ENCODE results near the gene SIK2. TPM values are rescaled to one million over a fixed set of nuclear protein-coding genes. Genes with fewer than 3 reads are reported as not detected.
A peak's percentile ranks its signal among the peaks of the same experiment; 100 is the strongest.
"Not testable (repeated sequence)": the region's sequence is repeated elsewhere in the genome, so short reads cannot be mapped to it uniquely, and the experiment has no call there.

Gene SIK2
- total RNA-seq, 2 experiments from 2014 or later, result 7.7 to 10.8 TPM

DNA sequence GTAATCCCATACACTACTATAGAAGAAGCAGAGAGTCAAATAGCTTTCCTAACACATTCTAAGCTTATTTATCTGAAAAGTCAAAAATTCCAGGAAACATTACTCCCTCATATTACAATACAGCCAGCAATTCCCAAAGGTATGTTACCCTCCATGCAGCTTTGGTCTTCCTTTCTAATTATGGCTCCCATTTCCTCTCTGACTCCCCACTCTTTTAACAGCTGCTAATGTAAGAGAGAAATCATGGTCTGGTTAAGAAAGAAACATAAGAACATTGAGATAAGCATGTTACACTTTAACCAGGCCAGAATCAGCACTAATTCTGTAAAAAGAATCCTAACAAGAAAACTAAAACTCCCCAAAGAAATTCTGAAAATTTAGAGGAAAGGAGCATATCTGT, 157.1 kb downstream of the SIK2 start:
- CTCF ChIA-PET, result no interaction called here
- peaks cover 18% of the 10 kb centered on the region for H3K4me1 Mint-ChIP-seq
- POLR2A ChIA-PET, result interaction anchor here (0.9 kb wide), 1 partner anchor 31 kb away, joined by 3 read pairs; no protein-coding TSS in a partner anchor
- H3K4me3 Mint-ChIP-seq, result no peak overlapping the region
- H3K27me3 Mint-ChIP-seq, result no peaks in the 10 kb centered on the region
- no peaks in the 10 kb centered on the region for H3K9me3 Mint-ChIP-seq
- no peak overlapping the region for H3K27ac Mint-ChIP-seq
- peaks cover 71% of the 10 kb centered on the region for H3K36me3 Mint-ChIP-seq (ENCODE audit: low read depth)
- no peak for DNase-seq

DNA sequence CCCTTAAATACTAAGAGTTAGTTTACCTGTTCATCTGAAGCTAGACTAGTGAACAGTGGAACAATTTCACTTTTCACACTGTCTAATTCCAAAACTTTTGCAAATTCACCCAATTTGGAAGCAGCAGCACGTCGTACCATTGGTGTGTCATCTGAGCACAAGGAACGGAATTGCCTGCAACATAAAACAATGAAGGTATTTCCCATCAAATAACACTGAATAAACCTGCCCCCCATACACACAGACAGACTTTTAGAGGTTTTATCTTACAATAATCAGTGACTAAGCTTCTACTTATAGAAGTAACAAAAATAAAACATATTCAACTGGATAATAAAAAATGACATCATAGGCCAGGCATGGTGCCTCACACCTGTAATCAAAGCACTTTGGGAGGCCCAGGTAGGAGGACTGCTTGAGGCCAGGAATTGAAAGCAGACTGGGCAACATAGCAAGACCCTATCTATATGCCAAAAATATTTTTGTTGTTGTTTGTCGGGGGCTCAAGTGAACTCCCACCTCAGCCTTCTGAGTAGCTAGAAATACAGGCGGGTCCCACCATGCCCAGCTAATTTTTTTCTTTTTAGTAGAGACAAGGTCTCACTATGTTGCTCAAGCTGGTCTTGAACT, 157.6 kb downstream of the SIK2 start:
- Mint-ChIP-seq H3K4me3 (no peak overlapping the region), H3K4me1 (peaks cover 24% of the 10 kb centered on the region), H3K27ac (no peak overlapping the region), H3K9me3 (no peaks in the 10 kb centered on the region), H3K36me3 (ENCODE audit: low read depth) (peaks cover 74% of the 10 kb centered on the region), H3K27me3 (no peaks in the 10 kb centered on the region)
- no peak for DNase-seq
- POLR2A ChIA-PET, result interaction anchor here (0.9 to 1.3 kb wide), 2 partner anchors 31 to 39 kb away, joined by 3 read pairs; no protein-coding TSS in a partner anchor
- CTCF ChIA-PET, result interaction anchor here (1.0 to 1.2 kb wide), 2 partner anchors 156 to 172 kb away, joined by 3 read pairs; no protein-coding TSS in a partner anchor

DNA sequence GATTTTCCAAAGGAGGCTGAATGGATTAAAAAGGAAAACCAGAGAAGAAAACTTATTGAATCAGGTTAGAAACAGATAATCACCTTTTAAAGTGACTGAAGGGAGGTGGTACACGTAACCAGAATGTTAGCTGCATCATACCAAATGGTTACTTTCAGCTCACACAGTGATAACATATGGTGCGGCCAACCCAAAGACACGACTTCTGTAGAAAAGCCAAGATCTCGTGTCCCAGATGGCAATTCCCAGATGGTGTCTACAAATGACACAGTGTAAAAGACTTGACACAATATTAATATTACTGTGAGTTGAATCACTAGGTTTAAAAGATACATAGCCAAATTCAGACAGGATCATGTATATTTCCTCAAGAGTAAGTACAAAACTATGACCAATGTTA, 158.8 kb downstream of the SIK2 start:
- Mint-ChIP-seq H3K36me3 (ENCODE audit: low read depth) (peaks cover 80% of the 10 kb centered on the region), H3K27ac (no peak overlapping the region), H3K4me3 (no peak overlapping the region), H3K4me1 (peaks cover 27% of the 10 kb centered on the region), H3K27me3 (no peaks in the 10 kb centered on the region), H3K9me3 (no peaks in the 10 kb centered on the region)
- DNase-seq, result no peak
- ChIA-PET CTCF (interaction anchor here (1.1 to 2.6 kb wide), 4 partner anchors 11 to 157 kb away, joined by 3 to 9 read pairs (median 4); no protein-coding TSS in a partner anchor), POLR2A (interaction anchor here (1.3 kb wide), 1 partner anchor 41 kb away, joined by 3 read pairs; no protein-coding TSS in a partner anchor)

DNA sequence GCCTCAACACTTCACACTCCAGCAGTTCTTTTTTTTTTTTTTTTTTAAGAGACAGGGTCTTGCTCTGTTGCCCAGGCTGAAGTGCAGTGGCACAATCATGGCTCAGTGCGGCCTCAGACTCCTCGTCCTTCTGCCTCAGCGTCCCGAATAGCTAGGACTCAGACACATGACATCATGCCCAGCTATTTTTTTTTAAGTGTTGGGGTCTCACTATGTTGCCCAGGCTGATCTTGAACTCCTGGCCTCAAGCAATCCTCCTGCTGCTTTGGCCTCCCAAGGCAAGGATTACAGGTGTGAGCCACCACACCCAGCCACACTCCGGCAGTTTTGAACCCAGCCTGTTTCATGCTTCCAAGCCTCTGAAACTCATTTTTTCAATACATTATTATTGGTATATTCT, 160.3 kb downstream of the SIK2 start:
- POLR2A ChIA-PET, result interaction anchor here (4.8 kb wide), 1 partner anchor 8 kb away, joined by 31 read pairs; no protein-coding TSS in a partner anchor
- CTCF ChIA-PET, result interaction anchor here (1.1 to 2.6 kb wide), 4 partner anchors 14 to 158 kb away, joined by 3 to 9 read pairs (median 6); no protein-coding TSS in a partner anchor
- H3K4me1 Mint-ChIP-seq, result peaks cover 37% of the 10 kb centered on the region
- H3K9me3 Mint-ChIP-seq, result no peaks in the 10 kb centered on the region
- H3K27me3 Mint-ChIP-seq, result no peaks in the 10 kb centered on the region
- H3K27ac Mint-ChIP-seq, result no peak overlapping the region
- no peak for DNase-seq
- H3K4me3 Mint-ChIP-seq, result no peak overlapping the region
- peaks cover 70% of the 10 kb centered on the region for H3K36me3 Mint-ChIP-seq (ENCODE audit: low read depth)

DNA sequence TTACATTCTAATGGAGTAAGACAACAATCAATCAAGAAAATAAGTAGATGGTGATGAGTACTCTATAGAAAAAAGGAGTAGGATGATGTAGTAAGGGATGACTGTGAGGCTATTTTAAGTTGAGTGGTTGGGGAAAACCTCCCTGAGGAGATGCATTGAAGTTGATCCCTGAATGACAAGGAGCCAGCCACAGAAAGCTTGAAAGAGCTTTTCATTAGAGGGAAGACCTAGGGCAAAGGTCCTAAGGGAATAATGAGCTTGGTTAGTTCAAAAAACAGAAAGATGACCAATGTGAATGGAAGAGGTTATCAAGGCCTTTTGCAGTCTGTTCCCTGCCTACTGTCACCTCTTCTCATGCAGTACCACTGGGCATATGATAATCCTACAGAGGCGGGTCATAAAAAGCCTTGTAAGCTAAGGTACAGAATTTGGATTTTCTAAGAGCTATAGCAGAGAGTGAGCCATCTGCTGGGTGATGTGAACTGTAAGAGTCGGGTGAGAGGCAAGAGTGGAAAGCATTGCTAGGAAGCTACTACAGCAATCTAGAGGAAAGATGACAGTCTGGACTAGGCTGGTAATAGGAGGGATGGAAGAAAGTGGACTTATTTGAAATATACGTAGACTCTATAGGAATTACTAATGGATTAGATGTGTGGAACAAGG, 160.9 kb downstream of the SIK2 start:
- H3K4me3 Mint-ChIP-seq, result no peak overlapping the region
- peaks cover 37% of the 10 kb centered on the region for H3K4me1 Mint-ChIP-seq
- peaks cover 64% of the 10 kb centered on the region for H3K36me3 Mint-ChIP-seq (ENCODE audit: low read depth)
- ChIA-PET CTCF (interaction anchor here (1.7 to 2.6 kb wide), 2 partner anchors 14 to 159 kb away, joined by 9 read pairs; no protein-coding TSS in a partner anchor), POLR2A (interaction anchor here (0.6 to 4.8 kb wide), 2 partner anchors 8 to 34 kb away, joined by 3 to 31 read pairs; no protein-coding TSS in a partner anchor)
- no peak for DNase-seq
- H3K9me3 Mint-ChIP-seq, result no peaks in the 10 kb centered on the region
- peak overlapping the region; percentile 1 for H3K27ac Mint-ChIP-seq
- H3K27me3 Mint-ChIP-seq, result no peaks in the 10 kb centered on the region

DNA sequence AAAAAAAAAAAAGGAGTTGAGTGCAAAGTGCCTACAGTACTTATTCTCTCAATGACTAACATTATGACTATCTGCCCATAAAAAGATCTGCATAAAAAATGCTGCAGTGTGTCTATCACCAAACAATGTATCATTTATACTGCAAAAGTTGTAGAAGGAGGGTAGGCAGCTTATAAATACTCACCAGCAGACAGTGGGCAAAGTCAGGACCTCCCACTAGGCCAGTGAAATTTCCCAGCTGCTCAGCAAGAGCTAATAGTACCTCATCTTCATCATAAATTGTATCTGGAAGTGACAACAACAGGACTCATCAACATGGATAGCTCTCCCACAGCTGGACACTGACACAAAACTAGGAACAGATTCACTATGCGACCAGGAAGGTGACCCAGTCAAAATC, 162.4 kb downstream of the SIK2 start:
- Mint-ChIP-seq H3K36me3 (ENCODE audit: low read depth) (peaks cover 52% of the 10 kb centered on the region), H3K9me3 (no peaks in the 10 kb centered on the region), H3K4me1 (peaks cover 37% of the 10 kb centered on the region), H3K27me3 (no peaks in the 10 kb centered on the region), H3K4me3 (peak overlapping the region; percentile 100), H3K27ac (no peak overlapping the region)
- POLR2A ChIA-PET, result interaction anchor here (0.8 to 4.8 kb wide), 7 partner anchors 10 to 163 kb away, joined by 3 to 31 read pairs (median 3); partner anchors contain the start of gene ALG9
- DNase-seq, result no peak
- CTCF ChIA-PET, result interaction anchor here (0.9 to 6.6 kb wide), 4 partner anchors 13 to 160 kb away, joined by 4 to 48 read pairs (median 5); no protein-coding TSS in a partner anchor

DNA sequence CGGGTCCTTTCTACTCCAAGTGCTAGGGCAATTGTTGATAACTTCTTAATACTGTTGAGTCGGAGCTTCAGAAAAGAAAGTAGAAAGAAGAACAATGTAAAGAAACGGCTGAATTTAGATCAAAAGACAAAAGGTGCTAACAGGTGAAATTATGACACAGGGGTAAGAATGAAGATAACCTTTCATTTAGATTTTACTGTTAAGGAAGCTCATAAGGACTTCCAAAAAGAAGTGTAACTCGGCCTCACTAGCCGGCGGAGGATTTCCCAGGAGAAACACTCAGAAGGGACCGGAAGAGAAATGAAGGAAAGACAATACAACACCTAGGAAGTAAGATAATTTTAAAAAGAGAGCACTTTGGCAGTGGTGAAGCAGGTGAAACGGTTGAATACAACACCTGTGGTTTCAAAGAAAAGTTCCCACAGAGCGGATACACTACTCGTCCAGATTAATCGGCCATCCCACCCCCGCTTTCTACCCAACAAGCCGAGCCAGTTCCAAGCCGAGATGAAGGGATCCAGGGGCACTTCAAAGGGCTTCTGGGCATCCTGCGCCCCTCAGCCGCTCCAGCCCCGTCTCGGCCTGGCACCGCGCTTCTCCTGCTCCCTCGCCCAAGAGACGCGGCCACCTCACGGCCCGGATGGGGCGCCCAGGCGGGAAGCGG, 163.2 kb downstream of the SIK2 start:
- POLR2A ChIA-PET, result interaction anchor here (0.6 to 4.8 kb wide), 14 partner anchors 11 to 169 kb away, joined by 3 to 31 read pairs (median 3); partner anchors contain the start of genes ALG9 and SIK2
- no peak for DNase-seq
- H3K36me3 Mint-ChIP-seq (ENCODE audit: low read depth), result peaks cover 44% of the 10 kb centered on the region

DNA sequence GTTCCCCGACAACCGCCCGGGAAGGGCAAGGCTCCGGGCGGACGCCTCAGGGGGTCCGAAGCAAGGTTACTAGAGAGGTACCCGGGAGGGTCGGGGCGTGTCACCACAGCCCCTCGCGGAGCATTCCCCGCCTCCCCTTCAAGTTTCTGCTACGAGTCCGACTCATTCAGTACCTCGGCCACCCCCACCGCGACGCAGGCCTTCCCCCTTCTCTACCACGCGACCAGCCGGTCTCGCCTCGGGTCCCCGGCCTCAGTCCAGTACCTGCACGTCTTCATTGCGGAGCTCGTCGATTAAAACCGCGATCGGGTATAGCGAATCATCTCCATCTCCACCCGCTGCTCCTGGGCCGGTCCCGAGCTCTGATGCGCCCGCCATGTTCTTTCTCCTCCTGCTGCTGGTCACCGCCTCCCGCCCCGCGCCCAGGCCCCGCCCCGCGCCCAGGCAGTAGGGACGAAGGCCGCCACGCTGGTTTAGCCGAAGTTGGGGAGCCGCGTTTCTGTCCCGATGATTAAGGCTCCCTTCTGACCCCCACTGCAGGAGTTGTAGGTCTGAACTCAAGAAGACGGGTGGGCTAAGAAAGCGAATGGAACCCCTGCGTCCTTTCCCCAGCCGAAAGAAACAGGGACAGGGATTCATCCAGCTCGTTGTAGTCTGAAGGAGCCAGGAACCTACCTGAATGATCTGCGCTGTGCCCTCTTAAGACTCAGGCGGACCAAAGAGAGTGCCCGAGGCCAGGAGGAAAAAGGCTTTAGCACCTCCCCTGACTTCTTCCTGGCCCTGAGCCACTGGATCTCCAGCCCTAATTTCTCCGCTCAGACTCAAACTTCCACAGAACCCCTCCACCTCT, 164.0 kb downstream of the SIK2 start, which contains the start of gene PPP2R1B:
Gene PPP2R1B (minus strand): TSS at position 406 of the 850 bp plus-strand sequence. CDS start 28 bp downstream, at position 378.
- peak; percentile 73 for DNase-seq
- ChIA-PET POLR2A (interaction anchor here (0.7 to 4.8 kb wide), 19 partner anchors 10 to 291 kb away, joined by 3 to 31 read pairs (median 3); partner anchors contain the start of genes ALG9 and SIK2), CTCF (interaction anchor here (0.5 to 6.6 kb wide), 8 partner anchors 11 to 514 kb away, joined by 3 to 48 read pairs (median 6); no protein-coding TSS in a partner anchor)
- H3K27me3 Mint-ChIP-seq, result no peaks in the 10 kb centered on the region
- H3K36me3 Mint-ChIP-seq (ENCODE audit: low read depth), result peaks cover 37% of the 10 kb centered on the region
- H3K9me3 Mint-ChIP-seq, result no peaks in the 10 kb centered on the region
- peaks cover 37% of the 10 kb centered on the region for H3K4me1 Mint-ChIP-seq
- peak within 1 kb of the TSS; percentile 100 for H3K4me3 Mint-ChIP-seq
- peak within 1 kb of the TSS; percentile 96 for H3K27ac Mint-ChIP-seq

More for the DNA sequence above, 163.2 kb downstream of the SIK2 start:
- CTCF ChIA-PET, result interaction anchor here (0.9 to 6.6 kb wide), 5 partner anchors 12 to 515 kb away, joined by 3 to 48 read pairs (median 5); no protein-coding TSS in a partner anchor
- H3K9me3 Mint-ChIP-seq, result no peaks in the 10 kb centered on the region
- H3K27me3 Mint-ChIP-seq, result no peaks in the 10 kb centered on the region
- peak overlapping the region; percentile 100 for H3K4me3 Mint-ChIP-seq
- H3K4me1 Mint-ChIP-seq, result peaks cover 37% of the 10 kb centered on the region
- peak overlapping the region; percentile 96 for H3K27ac Mint-ChIP-seq

DNA sequence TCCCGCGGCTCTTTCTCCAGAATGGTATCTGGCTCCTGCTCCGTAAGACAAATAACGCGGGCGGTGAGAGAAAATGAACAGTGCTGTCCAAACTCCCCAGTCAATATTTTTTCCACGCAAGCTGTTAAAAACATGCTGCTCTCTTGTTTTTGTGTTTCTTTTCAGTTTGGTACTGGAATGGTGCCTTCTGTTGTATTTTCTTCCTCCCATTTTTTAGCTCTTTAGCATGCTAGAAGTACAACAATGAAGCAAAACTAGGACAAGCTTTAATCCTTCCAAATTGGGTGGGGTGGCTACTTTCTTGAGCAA, 164.5 kb downstream of the SIK2 start:
- no peaks in the 10 kb centered on the region for H3K9me3 Mint-ChIP-seq
- peak overlapping the region; percentile 100 for H3K4me3 Mint-ChIP-seq
- no peak for DNase-seq
- H3K36me3 Mint-ChIP-seq (ENCODE audit: low read depth), result peaks cover 32% of the 10 kb centered on the region
- H3K4me1 Mint-ChIP-seq, result peaks cover 37% of the 10 kb centered on the region
- peak overlapping the region; percentile 96 for H3K27ac Mint-ChIP-seq
- CTCF ChIA-PET, result interaction anchor here (0.5 to 6.6 kb wide), 8 partner anchors 11 to 514 kb away, joined by 3 to 48 read pairs (median 5); no protein-coding TSS in a partner anchor
- POLR2A ChIA-PET, result interaction anchor here (0.6 to 4.8 kb wide), 18 partner anchors 9 to 321 kb away, joined by 3 to 31 read pairs (median 3); partner anchors contain the start of gene SIK2
- H3K27me3 Mint-ChIP-seq, result no peaks in the 10 kb centered on the region

DNA sequence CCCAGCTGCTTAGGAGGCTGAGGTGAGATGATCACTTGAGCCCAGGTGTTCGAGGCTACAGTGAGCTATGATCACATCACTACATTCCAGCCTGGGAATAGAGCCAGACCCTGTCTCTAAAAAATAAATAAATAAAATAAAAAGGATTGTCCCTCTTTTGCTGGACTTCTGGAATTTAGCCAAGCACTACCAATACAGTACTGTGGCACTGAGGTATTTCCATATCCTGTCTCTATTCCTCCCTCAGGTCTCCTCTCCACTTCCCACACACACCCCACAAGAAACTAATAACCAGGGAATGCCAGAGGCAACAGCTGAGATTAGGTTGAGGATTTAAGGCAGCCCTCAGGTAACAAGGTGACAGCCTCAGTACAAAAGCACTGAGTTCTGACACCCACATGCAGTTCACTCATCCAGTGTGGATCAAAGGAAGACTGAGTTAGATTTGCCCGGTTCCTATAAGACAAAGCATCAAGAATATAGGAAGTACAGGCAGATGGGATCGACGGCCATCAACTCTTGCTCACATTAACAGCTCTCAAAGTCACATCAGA, 168.4 kb downstream of the SIK2 start:
- no peaks in the 10 kb centered on the region for H3K9me3 Mint-ChIP-seq
- no peak for DNase-seq
- H3K36me3 Mint-ChIP-seq (ENCODE audit: low read depth), result no peaks in the 10 kb centered on the region
- ChIA-PET CTCF (no interaction called here), POLR2A (no interaction called here)
- peaks cover 10% of the 10 kb centered on the region for H3K4me1 Mint-ChIP-seq
- H3K27ac Mint-ChIP-seq, result no peak overlapping the region
- H3K27me3 Mint-ChIP-seq, result no peaks in the 10 kb centered on the region
- no peak overlapping the region for H3K4me3 Mint-ChIP-seq

DNA sequence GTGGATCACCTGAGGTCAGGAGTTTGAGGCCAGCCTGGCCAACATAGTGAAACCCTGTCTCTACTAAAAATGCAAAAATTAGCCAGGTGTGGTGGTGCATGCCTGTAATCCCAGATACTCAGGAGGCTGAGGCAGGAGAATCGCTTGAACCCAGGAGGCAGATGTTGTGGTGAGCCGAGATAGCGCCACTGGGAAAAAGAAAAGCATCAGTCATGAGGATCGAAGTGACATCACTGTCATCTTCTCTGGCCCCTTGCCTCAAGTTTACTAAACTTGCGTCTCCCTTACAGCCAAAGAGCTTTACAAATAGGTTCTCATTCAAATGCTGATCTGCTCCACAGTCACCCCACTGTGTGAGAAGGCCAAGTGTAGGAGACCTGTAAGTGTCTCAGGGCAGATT, 169.0 kb downstream of the SIK2 start:
- H3K9me3 Mint-ChIP-seq; H3K4me3 Mint-ChIP-seq; DNase-seq; POLR2A ChIA-PET; H3K27me3 Mint-ChIP-seq; H3K27ac Mint-ChIP-seq; H3K36me3 Mint-ChIP-seq (ENCODE audit: low read depth); H3K4me1 Mint-ChIP-seq: not testable (repeated sequence)
- CTCF ChIA-PET, result interaction anchor here (1.0 kb wide), 1 partner anchor 9 kb away, joined by 3 read pairs; no protein-coding TSS in a partner anchor
